Esophagus muscularis mucosa (tissue), 4 donors: Measurements from ENCODE around the gene TAGLN2. TPM values are rescaled to one million over a fixed set of nuclear protein-coding genes. Genes with fewer than 3 reads are reported as not detected.

Experiments
- DNase-seq: peaks from one replicate; pipeline ENCODE4 v3.0.0-alpha.2; 2017; ENCODE audit errors: extremely low spot score
- H3K27ac ChIP-seq, 4 donors: fragments of 200-600 bp; sonication (generic); replicated peaks in 1 of 4; 1 replicate in 3 of 4; 2 replicates in 1 of 4; pipeline ENCODE4 v1.5.1; 2016 to 2019; ENCODE audit warnings: mild to moderate bottlenecking in 1 of 4
- H3K27me3 ChIP-seq, 4 donors: fragments of 200-600 bp; sonication (generic); one replicate each; pipeline versions ENCODE4 v1.5.1 to v1.6.0; 2016 to 2019
- H3K36me3 ChIP-seq, 4 donors: fragments of 200-600 bp; sonication (generic); one replicate each; pipeline ENCODE4 v1.5.1; 2016 to 2019
- H3K4me1 ChIP-seq, 4 donors: fragments of 200-600 bp; sonication (generic); one replicate each; pipeline ENCODE4 v1.5.1; 2016 to 2019
- H3K4me3 ChIP-seq, 4 donors: fragments of 200-600 bp; sonication (generic); 1 replicate in 2 of 4; 2 replicates in 2 of 4; pipeline ENCODE4 v1.5.1; 2016 to 2019; ENCODE audit warnings: mild to moderate bottlenecking in 4 of 4, moderate library complexity in 1 of 4
- H3K9me3 ChIP-seq, 4 donors: fragments of 200-600 bp; sonication (generic); 1 replicate in 3 of 4; 2 replicates in 1 of 4; pipeline ENCODE4 v1.5.1; 2016 to 2019
- CTCF ChIP-seq, 3 experiments: fragments of 200-600 bp in 2 of 3; fragments of 450-650 bp in 1 of 3; sonication (generic) in 2 of 3; IDR thresholded peaks; one replicate each; pipeline ENCODE4 v1.5.1; 2017 to 2019; ENCODE audit warnings: antibody characterized with exemption in 3 of 3, mild to moderate bottlenecking in 2 of 3, moderate library complexity in 1 of 3
- EP300 ChIP-seq: sonication (generic); formaldehyde crosslinking; IDR thresholded peaks from one replicate; pipeline ENCODE4 v1.6.1; 2017; ENCODE audit warnings: antibody characterized with exemption
- POLR2A ChIP-seq: fragments of 450-650 bp; IDR thresholded peaks from one replicate; pipeline ENCODE4 v1.6.1; 2017; ENCODE audit warnings: antibody characterized with exemption, moderate library complexity, mild to moderate bottlenecking, low read depth
- POLR2AphosphoS5 ChIP-seq, 2 donors: sonication (generic); formaldehyde crosslinking; IDR thresholded peaks; one replicate each; pipeline ENCODE4 v1.6.1; 2017; ENCODE audit warnings: antibody characterized with exemption in 2 of 2
- WGBS: methylation state at CpG from one replicate; pipeline ENCODE4 v1.1.5; 2018; 5-methylcytosine and 5-hydroxymethylcytosine counted together
- intact Hi-C: fragments of 100-400 bp; cut with DNase I; formaldehyde crosslinking; loops from one replicate; pipeline ENCODE4 v1.15.1; 2023
- total RNA-seq, 4 donors: library from RNA; depleted of rRNA; stranded (reverse); fragments of >200 nt; gene quantifications; one replicate each; pipeline versions ENCODE4 v1.1.0 to v1.2.1, GENCODE V29; 2016

TAGLN2 gene
- total RNA-seq, 4 donors from 2014 or later = 125 to 276 (median 228) TPM

- no peak for DNase-seq
- H3K4me3 ChIP-seq = no peak overlapping the region
- TF ChIP-seq CTCF (IDR thresholded peaks at IDR 0.05) (no peak), EP300 (no peak), POLR2AphosphoS5 (IDR thresholded peaks at IDR 0.05) (no peak), POLR2A (no peak)
- H3K27ac ChIP-seq = no peak overlapping the region
- H3K9me3 ChIP-seq = no peaks in the 10 kb centered on the region
- H3K36me3 ChIP-seq = no peaks in the 10 kb centered on the region
- WGBS = 55% methylated on average over 6 of the region's 16 CpGs
- H3K4me1 ChIP-seq = peaks cover 0 to 8% (median 8%) of the 10 kb centered on the region in 4 donors
- peaks cover 0 to 17% (median 0%) of the 10 kb centered on the region in 4 donors for H3K27me3 ChIP-seq
- intact Hi-C loops = no loop called here
Measured at GRCh38 chr1:159932296-159933285, 7.3 kb upstream of the TAGLN2 start.

- intact Hi-C loops = no loop called here
- Histone ChIP-seq H3K27me3 (peaks cover 0 to 9% (median 0%) of the 10 kb centered on the region in 4 donors), H3K27ac (no peak overlapping the region), H3K36me3 (no peaks in the 10 kb centered on the region), H3K4me3 (no peak overlapping the region), H3K9me3 (no peaks in the 10 kb centered on the region), H3K4me1 (peaks cover 0 to 11% (median 8%) of the 10 kb centered on the region in 4 donors)
- TF ChIP-seq POLR2A (no peak), POLR2AphosphoS5 (IDR thresholded peaks at IDR 0.05) (no peak)
- 90% methylated on average over 3 of the region's 3 CpGs for WGBS
- no peak for DNase-seq
Measured at GRCh38 chr1:159931795-159932173, 6.5 kb upstream of the TAGLN2 start.

GRCh38 chr1:159931101-159931794 is 5.9 kb upstream of the TAGLN2 start:
- H3K4me3 ChIP-seq = no peak overlapping the region
- no peaks in the 10 kb centered on the region for H3K9me3 ChIP-seq
- no peak overlapping the region for H3K27ac ChIP-seq
- TF ChIP-seq POLR2AphosphoS5 (IDR thresholded peaks at IDR 0.05) = no peak
- TF ChIP-seq POLR2A = no peak
- TF ChIP-seq EP300 = no peak
- no peaks in the 10 kb centered on the region for H3K36me3 ChIP-seq
- H3K27me3 ChIP-seq = peaks cover 0 to 6% (median 0%) of the 10 kb centered on the region in 4 donors
- intact Hi-C loops = no loop called here
- peaks cover 1 to 10% (median 6%) of the 10 kb centered on the region in 4 donors for H3K4me1 ChIP-seq
- WGBS = 92% methylated on average over 13 of the region's 13 CpGs
- DNase-seq = no peak

- Histone ChIP-seq H3K27ac (no peak overlapping the region), H3K27me3 (peaks cover 0 to 6% (median 0%) of the 10 kb centered on the region in 4 donors), H3K4me1 (peaks cover 7 to 13% (median 9%) of the 10 kb centered on the region in 4 donors), H3K9me3 (no peaks in the 10 kb centered on the region), H3K4me3 (no peak overlapping the region), H3K36me3 (no peaks in the 10 kb centered on the region)
- TF ChIP-seq EP300 (no peak), POLR2AphosphoS5 (IDR thresholded peaks at IDR 0.05) (no peak), CTCF (IDR thresholded peaks at IDR 0.05) (no peak), POLR2A (no peak)
- WGBS = 94% methylated on average over 8 of the region's 8 CpGs
- no peak for DNase-seq
- intact Hi-C loops = no loop called here
Measured at GRCh38 chr1:159930634-159931033, 5.3 kb upstream of the TAGLN2 start.

GRCh38 chr1:159930216-159930615 is 4.9 kb upstream of the TAGLN2 start:
- no peaks in the 10 kb centered on the region for H3K36me3 ChIP-seq
- WGBS = 100% methylated on average over 8 of the region's 11 CpGs
- peaks cover 0 to 1% (median 0%) of the 10 kb centered on the region in 4 donors for H3K27me3 ChIP-seq
- H3K27ac ChIP-seq = no peak overlapping the region
- no peaks in the 10 kb centered on the region for H3K9me3 ChIP-seq
- TF ChIP-seq POLR2AphosphoS5 (IDR thresholded peaks at IDR 0.05) = no peak
- TF ChIP-seq POLR2A = no peak
- TF ChIP-seq EP300 = no peak
- TF ChIP-seq CTCF (IDR thresholded peaks at IDR 0.05) = no peak
- no peak for DNase-seq
- no peak overlapping the region for H3K4me3 ChIP-seq
- intact Hi-C loops = no loop called here
- peaks cover 7 to 14% (median 9%) of the 10 kb centered on the region in 4 donors for H3K4me1 ChIP-seq
